ENCODE results near the gene FEN1.

FEN1 gene

DNA sequence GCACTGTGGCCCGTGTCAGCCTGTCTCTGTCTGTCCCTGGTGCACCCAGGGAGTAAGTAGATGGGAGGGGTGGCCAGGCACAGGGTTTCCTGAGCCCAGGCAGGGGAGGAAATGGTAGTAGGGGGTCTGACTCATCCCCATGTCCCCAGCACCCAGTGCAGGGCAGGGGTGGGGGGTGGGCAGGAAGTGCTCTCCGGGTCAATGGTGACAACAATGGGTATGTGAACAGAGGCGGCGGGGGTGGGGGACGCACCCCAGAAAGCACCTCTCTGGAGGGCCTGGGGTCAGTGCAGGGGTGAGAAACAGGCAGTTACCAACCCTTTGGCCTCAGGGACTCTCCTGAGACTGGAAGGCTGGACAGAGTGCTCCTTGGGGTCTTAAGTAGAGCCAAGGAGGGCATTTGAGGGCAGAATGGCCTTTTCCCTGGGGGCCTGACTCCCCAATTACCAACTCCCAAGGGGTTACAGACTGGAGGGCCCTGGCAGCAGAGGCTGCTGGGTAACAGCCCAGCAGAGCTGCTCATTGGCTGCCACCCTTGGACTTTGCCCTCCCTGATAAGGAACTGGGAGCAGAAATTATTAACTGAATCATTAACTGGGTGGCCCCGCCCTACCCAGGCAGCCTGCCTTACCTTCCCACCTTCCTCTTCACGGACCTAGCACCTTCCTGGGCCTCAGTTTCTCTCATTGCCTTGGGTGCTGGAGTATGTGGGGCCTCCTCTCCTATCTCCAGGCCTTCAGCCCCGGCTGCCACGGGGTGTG is 36.1 kb upstream of the FEN1 start:
- in situ Hi-C loops (cut with MboI; ENCODE audit: low sequenced_read_pairs) = no loop called here

DNA sequence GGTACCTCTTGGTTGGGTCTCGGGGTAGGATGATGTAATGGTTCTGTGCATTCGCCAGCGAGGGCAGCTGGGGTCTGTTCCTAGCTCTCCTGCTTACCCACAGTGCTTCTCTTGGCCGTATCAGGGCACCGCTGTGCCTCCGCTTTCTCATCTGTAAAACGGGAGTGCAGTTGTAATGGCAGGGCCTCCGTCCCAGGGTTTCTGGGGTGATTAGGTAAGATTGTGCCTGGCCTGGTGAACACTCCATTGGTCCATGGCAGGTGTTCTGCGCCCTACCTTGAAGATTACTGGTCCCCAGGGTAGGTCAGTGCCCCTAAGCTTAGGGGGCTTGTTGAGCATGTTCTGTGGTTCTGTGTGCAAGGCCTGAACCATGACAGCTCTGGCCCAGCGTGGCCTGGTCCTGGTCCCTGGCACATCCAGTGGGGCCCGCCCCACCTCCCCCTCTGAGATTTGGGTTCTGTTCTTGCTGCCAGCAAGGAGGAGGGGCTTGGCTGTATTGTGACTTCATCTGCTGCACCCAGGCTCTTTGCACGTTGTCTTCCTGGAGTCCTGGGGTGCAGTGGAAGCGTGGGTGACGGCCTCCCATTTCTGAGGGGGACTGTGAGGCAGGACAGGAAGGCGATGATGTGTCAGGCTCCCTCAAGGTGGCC is 35.4 kb upstream of the FEN1 start:
- in situ Hi-C loops (cut with MboI; ENCODE audit: low sequenced_read_pairs) = no loop called here

DNA sequence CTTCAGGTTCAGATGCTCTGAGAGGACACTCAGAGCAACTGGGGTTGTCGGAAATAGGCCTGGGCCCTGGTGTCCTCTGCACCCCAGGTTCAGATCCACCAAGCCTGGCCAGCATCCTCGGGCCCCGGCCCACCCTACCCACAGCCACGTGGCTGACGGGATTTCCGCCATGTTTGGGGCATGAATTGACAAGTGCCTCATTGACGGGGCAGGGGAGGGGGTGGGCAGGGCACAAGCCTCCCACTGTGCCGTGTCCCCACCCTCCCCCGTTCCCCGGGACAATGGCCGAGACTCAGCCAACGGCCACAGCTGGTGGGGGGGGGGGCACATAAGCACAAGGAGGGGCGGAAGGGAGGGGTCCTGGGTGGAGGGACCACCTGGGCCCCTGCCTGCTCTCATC is 31.8 kb upstream of the FEN1 start:
- in situ Hi-C loops (cut with MboI; ENCODE audit: low sequenced_read_pairs) = no loop called here

- in situ Hi-C loops (cut with MboI; ENCODE audit: low sequenced_read_pairs) = no loop called here
These were observed 31.1 kb upstream of the FEN1 start for GRCh38 chr11:61761440-61762222.

DNA sequence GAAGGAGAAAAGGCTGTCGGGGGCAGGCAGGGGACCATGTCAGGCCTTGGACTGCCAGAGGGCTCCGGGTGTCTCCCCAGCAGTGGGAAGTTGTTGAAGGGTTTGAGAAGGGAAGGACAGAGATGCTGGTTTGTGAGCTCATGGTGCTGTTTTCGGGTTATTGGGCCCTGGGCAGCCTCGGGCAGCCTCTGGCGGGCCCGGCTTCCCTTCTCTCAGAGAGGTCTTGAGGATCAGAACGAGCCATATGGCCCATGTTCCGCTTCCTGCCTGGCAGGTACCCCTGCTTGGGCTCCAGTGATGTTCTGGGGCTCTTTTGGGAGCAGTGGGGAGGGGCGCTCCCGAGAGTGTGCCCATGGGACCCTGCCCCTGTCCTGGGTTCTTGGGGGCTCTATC is 30.5 kb upstream of the FEN1 start:
- in situ Hi-C loops (cut with MboI; ENCODE audit: low sequenced_read_pairs) = no loop called here

DNA sequence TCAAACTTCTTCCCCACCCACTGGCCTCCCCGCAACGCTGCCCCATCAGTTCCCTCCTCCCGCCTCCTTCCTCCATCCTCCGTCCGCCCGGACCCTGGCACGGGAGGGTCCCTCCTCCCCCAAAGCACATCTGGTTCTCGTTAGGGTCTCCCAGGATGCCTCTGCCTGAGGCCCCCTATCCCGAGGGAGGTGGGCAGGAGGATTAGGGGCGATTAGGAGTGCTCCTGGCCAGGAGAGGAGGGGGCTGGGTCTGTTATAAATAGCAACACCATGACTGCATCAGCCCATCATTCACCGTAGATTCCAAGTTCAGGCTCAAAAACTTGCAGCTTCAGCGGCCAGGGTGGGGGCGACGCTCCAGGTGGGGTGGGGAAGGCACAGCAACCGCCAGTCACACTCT is 29.9 kb upstream of the FEN1 start:
- in situ Hi-C loops (cut with MboI; ENCODE audit: low sequenced_read_pairs) = no loop called here

DNA sequence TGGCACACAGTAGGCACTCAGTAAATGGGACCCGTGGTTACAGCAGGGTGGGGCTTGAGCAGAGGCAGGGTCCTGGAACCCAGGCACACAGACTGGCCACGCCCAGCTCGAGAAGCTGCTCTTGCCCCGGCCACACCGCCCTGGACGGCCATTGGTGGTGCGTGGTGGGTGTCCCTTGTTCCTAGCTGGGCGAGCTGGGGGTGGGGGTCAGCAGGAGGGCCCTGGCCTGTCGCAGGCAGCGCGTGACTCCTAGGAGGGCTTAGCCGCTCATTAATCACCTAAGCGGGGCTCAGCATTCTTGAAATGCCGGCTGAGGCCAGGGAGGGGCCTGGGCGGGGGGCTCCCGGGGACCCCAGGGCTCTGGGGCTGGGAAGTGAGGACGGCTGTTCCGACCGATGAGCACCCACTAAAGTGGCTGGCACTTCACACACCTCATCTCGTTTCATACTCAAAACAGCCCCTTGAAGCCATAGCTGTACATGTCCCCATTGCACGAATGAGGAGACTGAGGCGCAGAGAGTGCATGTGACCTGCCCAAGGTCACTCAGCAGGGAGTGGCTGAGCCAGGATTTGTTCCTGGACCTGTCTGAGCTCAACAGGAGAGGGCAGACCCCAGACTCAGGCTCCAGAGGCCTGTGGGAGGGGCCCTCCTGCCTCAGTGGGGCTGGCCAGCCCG is 28.6 kb upstream of the FEN1 start:
- in situ Hi-C loops (cut with MboI; ENCODE audit: low sequenced_read_pairs) = no loop called here

- in situ Hi-C loops (cut with MboI; ENCODE audit: low sequenced_read_pairs) = no loop called here
These were observed 28.0 kb upstream of the FEN1 start for GRCh38 chr11:61764606-61765260.

DNA sequence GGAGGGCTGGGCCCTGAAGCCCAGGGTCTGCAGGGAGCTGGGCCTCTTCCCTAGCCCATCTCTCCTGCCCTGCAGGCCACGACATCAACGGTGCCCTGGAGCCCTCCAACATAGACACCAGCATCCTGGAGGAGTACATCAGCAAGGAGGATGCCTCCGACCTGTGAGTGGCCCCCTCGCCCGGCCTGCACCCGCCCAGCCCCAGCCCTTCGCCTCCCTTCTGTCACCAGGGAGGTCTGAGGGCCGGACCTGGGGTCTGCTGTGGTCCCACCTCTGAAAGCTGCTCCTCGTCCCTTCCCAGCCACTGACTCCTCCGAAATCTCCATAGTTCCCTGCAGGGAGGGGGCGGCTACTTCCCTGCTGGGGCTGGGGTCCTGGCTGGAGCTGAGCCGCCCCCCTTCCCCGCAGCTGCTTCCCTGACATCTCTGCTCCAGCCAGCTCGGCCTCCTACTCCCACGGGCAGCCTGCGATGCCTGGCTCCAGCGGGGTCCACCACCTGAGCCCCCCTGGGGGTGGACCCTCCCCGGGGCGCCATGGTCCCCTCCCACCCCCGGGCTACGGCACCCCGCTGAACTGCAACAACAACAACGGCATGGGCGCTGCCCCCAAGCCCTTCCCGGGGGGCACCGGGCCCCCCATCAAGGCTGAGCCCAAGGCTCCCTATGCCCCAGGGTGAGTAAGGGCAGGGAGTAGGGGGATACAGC is 27.0 kb upstream of the FEN1 start:
- in situ Hi-C loops (cut with MboI; ENCODE audit: low sequenced_read_pairs) = no loop called here

DNA sequence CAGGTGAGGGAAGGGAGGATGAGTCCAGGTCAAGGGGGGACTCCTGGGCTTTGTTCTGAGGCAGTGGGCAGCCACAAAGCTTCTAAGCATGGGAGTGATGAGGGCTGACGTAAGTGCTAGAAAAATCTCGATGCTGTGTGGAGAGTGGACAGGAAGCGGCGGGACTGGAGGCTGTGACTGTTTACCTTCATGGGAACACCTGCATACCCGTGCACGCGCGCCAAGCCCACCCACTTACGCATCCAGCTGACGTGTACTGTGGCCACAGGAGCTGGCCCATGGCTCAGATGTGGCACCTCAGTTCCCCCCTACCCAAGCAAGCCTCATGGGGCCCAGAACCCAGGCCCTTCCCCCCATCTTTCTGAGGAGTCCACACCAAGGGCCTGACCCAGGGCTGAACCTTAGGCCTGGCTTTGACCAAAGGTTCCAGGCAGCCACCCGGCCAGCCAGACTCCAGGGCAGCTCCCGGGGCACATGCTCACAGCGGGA is 26.3 kb upstream of the FEN1 start:
- in situ Hi-C loops (cut with MboI; ENCODE audit: low sequenced_read_pairs) = no loop called here

DNA sequence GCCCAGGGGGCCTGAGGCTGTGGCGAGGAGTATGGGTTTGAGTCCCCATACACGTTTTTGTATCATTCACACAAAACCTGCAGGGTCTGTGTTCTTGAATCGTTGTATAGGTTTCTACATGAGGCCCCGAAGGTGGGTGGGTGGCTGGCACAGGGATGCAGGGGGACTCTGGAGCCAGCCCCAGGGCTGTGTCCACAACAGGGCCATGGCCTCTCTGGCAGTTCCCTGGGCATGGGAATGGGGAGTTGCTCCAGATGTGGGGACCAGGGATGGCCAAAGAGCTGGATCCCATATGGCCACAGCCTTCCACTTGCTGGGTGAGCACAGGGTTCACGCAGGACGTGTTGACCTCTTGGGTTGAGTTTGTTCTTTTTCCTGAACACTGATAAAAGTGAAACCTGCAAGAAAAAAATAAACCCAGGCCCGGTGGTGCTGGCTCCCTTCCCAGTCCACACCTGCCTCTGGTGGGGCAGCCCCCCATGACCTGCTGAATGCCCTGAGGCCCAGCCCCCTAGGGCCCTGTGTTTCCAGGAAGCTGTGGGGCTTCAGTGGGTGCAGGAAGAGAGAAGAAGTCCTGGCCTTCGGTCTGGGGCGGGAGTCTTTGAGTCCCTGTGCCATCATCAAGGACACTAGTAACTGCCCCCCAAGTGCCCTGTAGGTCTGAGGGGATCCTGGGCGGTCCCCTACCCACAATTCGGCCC is 24.2 kb upstream of the FEN1 start:
- in situ Hi-C loops (cut with MboI; ENCODE audit: low sequenced_read_pairs) = no loop called here

- in situ Hi-C loops (cut with MboI; ENCODE audit: low sequenced_read_pairs) = no loop called here
These were observed 23.4 kb upstream of the FEN1 start for GRCh38 chr11:61769169-61769920.

GRCh38 chr11:61769946-61770683 is 22.6 kb upstream of the FEN1 start:
- in situ Hi-C loops (cut with MboI; ENCODE audit: low sequenced_read_pairs) = no loop called here

DNA sequence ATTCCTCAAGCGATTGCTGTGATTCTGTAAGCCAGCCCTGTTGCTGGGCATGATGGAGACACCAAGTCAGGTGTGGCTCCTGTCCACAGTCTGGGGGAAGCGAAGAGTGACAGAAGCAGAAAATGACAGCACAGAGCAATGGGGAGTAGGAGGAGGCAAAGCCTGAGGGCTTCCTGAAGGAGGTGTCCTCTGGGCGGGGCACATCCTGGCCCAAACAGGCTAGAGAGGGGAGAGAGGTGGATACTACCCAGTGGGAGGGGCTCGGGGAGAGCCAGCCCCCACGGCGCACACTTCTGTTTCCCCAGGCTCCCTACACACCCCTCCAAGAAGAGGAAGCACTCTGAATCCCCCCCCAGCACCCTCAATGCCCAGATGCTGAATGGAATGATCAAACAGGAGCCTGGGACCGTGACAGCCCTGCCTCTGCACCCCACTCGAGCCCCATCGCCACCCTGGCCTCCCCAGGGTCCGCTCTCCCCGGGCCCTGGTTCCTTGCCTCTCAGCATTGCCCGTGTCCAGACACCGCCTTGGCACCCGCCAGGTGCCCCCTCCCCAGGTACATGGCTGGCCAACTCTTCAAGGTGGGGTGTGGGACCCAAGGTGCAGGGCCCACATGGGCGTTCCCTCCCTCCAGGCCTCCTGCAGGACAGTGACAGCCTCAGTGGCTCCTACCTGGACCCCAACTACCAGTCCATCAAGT is 21.4 kb upstream of the FEN1 start:
- in situ Hi-C loops (cut with MboI; ENCODE audit: low sequenced_read_pairs) = no loop called here

DNA sequence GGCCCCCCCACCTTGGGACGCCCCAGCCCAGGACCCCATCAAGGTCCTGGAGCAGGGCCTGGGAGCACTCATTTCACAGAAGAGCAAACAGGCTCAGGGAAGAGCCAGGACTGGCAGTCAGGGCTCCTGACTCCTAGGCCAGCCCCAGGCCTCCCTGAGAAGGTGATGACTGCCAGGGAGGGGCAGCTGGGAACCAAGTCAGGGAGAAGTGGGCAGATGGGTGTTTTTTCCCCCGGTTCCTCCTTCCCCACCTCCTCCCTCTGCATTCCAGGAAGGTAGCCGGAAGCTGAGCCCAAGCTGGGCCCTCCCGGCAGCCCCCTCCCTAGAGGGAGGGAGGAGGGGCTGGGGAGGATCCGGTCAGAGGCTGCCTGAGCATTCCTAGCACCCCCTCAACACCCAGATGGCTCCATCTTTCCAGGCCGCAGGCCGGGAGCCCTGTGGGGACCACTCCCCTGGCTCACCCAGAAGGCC is 20.7 kb upstream of the FEN1 start:
- in situ Hi-C loops (cut with MboI; ENCODE audit: low sequenced_read_pairs) = no loop called here

- in situ Hi-C loops (cut with MboI; ENCODE audit: low sequenced_read_pairs) = no loop called here
These were observed 19.4 kb upstream of the FEN1 start for GRCh38 chr11:61773356-61773755.

DNA sequence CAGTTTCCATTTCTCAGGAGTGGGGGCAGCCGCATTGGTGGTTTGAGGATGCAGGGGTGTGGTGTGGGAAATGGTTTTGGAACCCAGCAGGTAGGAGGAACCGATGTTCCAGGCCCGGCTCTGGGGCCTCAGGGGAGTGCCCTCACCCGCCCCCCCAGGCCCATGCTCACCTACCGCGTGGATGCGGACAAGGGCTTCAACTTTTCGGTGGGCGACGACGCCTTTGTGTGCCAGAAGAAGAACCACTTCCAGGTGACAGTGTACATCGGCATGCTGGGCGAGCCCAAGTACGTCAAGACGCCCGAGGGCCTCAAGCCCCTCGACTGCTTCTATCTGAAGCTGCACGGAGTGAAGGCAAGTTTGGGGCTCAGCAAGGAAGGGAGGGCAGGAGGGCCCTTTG is 18.9 kb upstream of the FEN1 start:
- in situ Hi-C loops (cut with MboI; ENCODE audit: low sequenced_read_pairs) = no loop called here

All from HL-60/S4 treated with retinoic acid at 250 ng/mL for 4 days and 3 days (cell line).